DOHH2 (cell line): ENCODE measurements around the gene LRTM2.

Experiments used
- H3F3A ChIP-seq: fragments of 200-600 bp; sonication (generic), shearing (Covaris generic); 2 replicates; pipeline ENCODE4 v1.6.0; 2016; ENCODE audit warnings: antibody characterized with exemption, mild to moderate bottlenecking; ENCODE audit not compliant: control insufficient read depth, insufficient read depth
- H3K27ac ChIP-seq: fragments of 200-600 bp; sonication (generic); 2 replicates; pipeline ENCODE4 v1.5.1; 2014; ENCODE audit warnings: low read depth, mild to moderate bottlenecking, low read length, moderate library complexity
- H3K27me3 ChIP-seq: fragments of 200-600 bp; sonication (generic); 2 replicates; pipeline ENCODE4 v1.6.1; 2014; ENCODE audit warnings: mild to moderate bottlenecking, low read length, mixed read lengths; ENCODE audit not compliant: control insufficient read depth
- H3K36me3 ChIP-seq: fragments of 200-600 bp; sonication (generic); 2 replicates; pipeline ENCODE4 v1.6.1; 2014; ENCODE audit warnings: mild to moderate bottlenecking, low read length, moderate library complexity, mixed read lengths; ENCODE audit not compliant: control insufficient read depth
- H3K4me1 ChIP-seq: fragments of 200-600 bp; sonication (generic); 2 replicates; pipeline ENCODE4 v1.6.1; 2014; ENCODE audit warnings: mild to moderate bottlenecking, low read length, mixed read lengths; ENCODE audit not compliant: control insufficient read depth
- H3K4me2 ChIP-seq: fragments of 200-600 bp; sonication (generic); 2 replicates; pipeline ENCODE4 v1.6.0; 2014; ENCODE audit warnings: mild to moderate bottlenecking, low read length, moderate library complexity
- H3K4me3 ChIP-seq: fragments of 200-600 bp; sonication (generic); 2 replicates; pipeline ENCODE4 v1.5.1; 2014; ENCODE audit warnings: mild to moderate bottlenecking, low read length, mixed read lengths
- H3K79me2 ChIP-seq: fragments of 200-600 bp; sonication (generic); 2 replicates; pipeline ENCODE4 v1.6.1; 2014; ENCODE audit warnings: mild to moderate bottlenecking, low read length, mixed read lengths; ENCODE audit not compliant: control insufficient read depth
- H3K9me2 ChIP-seq: fragments of 200-600 bp; sonication (generic); replicated peaks from 2 replicates; pipeline ENCODE4 v1.6.1; 2014; ENCODE audit warnings: mild to moderate bottlenecking, low read length, mixed read lengths; ENCODE audit not compliant: control insufficient read depth
- H3K9me3 ChIP-seq: fragments of 200-600 bp; sonication (generic); 2 replicates; pipeline ENCODE4 v1.6.1; 2014; ENCODE audit warnings: antibody characterized with exemption, low read length, mixed read lengths; ENCODE audit not compliant: control insufficient read depth, insufficient read depth
- H4K20me1 ChIP-seq: fragments of 200-600 bp; sonication (generic); 2 replicates; pipeline ENCODE4 v1.6.0; 2014; ENCODE audit warnings: low read depth, mild to moderate bottlenecking, antibody characterized with exemption, low read length, moderate library complexity; ENCODE audit not compliant: control insufficient read depth, insufficient read depth
- EZH2phosphoT487 ChIP-seq: fragments of 200-600 bp; sonication (generic); IDR thresholded peaks from 2 replicates; pipeline ENCODE4 v1.6.1; 2017; ENCODE audit warnings: borderline replicate concordance, mild to moderate bottlenecking, antibody characterized with exemption, low read length, moderate library complexity, mixed read lengths
- TF ChIP-seq, protein P1 (sequence below): fragments of 200-600 bp; sonication (generic); IDR thresholded peaks from one replicate; pipeline ENCODE4 v1.5.1; 2014; ENCODE audit warnings: antibody characterized with exemption, mild to moderate bottlenecking, low read depth, low read length; ENCODE audit not compliant: poor library complexity, severe bottlenecking

LRTM2 gene

GRCh38 chr12:1879633-1880032 lies 59.3 kb downstream of the LRTM2 start:
- no peaks in the 10 kb centered on the region for H3K79me2 ChIP-seq
- H4K20me1 ChIP-seq: no peaks in the 10 kb centered on the region
- no peaks in the 10 kb centered on the region for H3K36me3 ChIP-seq
- no peak overlapping the region for H3K4me3 ChIP-seq
- no peaks in the 10 kb centered on the region for H3K9me2 ChIP-seq
- no peaks in the 10 kb centered on the region for H3K9me3 ChIP-seq
- no peak for TF ChIP-seq EZH2phosphoT487
- TF ChIP-seq, protein P1, sequence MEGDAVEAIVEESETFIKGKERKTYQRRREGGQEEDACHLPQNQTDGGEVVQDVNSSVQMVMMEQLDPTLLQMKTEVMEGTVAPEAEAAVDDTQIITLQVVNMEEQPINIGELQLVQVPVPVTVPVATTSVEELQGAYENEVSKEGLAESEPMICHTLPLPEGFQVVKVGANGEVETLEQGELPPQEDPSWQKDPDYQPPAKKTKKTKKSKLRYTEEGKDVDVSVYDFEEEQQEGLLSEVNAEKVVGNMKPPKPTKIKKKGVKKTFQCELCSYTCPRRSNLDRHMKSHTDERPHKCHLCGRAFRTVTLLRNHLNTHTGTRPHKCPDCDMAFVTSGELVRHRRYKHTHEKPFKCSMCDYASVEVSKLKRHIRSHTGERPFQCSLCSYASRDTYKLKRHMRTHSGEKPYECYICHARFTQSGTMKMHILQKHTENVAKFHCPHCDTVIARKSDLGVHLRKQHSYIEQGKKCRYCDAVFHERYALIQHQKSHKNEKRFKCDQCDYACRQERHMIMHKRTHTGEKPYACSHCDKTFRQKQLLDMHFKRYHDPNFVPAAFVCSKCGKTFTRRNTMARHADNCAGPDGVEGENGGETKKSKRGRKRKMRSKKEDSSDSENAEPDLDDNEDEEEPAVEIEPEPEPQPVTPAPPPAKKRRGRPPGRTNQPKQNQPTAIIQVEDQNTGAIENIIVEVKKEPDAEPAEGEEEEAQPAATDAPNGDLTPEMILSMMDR: no peak
- no peaks in the 10 kb centered on the region for H3K4me1 ChIP-seq
- H3K27me3 ChIP-seq: peaks cover 15% of the 10 kb centered on the region; the same call in 1 of the 2 replicates
- no peak overlapping the region for H3K27ac ChIP-seq
- no peaks in the 10 kb centered on the region for H3F3A ChIP-seq
- H3K4me2 ChIP-seq: no peak overlapping the region

DNA sequence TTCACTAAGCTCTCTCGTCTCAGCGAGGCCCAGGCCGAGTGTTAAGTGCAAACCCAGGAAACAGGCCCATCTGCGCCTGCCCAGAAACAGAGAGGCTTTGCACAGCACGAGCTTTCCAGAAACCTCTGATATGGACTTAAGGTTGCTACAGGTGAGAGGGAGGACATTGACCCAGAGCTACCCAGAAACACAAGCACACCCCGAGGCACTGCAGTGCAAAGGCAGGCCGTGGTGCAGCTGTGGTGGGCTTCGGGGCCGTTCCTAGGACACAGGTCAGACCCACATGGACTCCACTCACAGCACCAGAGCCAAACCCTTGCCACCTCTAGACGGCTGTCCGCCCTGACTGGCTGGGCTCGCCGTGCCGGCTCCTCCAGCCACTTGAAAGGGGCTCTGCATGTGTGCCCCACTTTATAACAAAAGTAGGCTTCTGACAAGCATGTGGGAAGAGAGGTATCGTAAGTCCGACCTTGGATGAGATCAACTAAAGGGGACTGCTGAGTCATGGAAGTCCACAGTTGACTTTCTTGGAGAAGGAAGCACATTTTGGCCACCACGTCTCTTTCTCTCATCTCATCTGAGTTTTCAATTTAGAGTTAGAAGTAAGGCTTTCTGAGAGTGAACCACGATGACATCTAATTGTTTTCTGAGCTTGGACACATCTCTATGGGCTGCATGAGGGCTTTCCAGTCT lies 59.9 kb downstream of the LRTM2 start:
- Histone ChIP-seq H3K27ac (no peak overlapping the region), H3F3A (no peaks in the 10 kb centered on the region), H3K9me3 (no peaks in the 10 kb centered on the region), H3K9me2 (no peaks in the 10 kb centered on the region), H3K4me2 (no peak overlapping the region), H3K27me3 (peaks cover 13% of the 10 kb centered on the region; the same call in 1 of the 2 replicates), H3K79me2 (no peaks in the 10 kb centered on the region), H3K4me3 (no peak overlapping the region), H3K36me3 (no peaks in the 10 kb centered on the region), H3K4me1 (no peaks in the 10 kb centered on the region), H4K20me1 (no peaks in the 10 kb centered on the region)
- TF ChIP-seq EZH2phosphoT487: no peak
- TF ChIP-seq, protein P1: no peak

DNA sequence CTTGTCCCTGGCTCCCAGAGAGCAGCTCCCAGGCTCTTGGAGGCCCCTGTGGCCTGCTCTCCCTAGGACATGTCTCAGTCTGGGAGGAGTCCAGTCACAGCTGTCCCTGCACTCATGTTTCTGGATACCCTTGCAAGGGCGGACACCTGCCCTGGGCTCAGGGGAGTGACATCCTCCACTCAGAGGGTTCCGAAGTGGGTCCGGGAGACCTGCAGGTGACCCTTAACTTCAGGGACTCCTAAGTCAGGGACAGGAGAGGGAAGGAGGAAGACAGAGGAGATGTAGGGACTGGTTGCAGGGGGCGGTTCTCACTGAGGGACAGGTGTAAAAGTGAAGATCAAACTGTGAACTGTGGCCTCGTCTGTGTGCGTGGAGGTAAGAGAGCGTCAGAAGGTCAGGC lies 60.5 kb downstream of the LRTM2 start:
- Histone ChIP-seq H3K4me3 (no peak overlapping the region), H3K27ac (no peak overlapping the region), H3K9me3 (no peaks in the 10 kb centered on the region), H3F3A (no peaks in the 10 kb centered on the region), H3K4me2 (no peak overlapping the region), H3K27me3 (peaks cover 7% of the 10 kb centered on the region; the same call in 1 of the 2 replicates), H3K4me1 (no peaks in the 10 kb centered on the region), H3K79me2 (no peaks in the 10 kb centered on the region), H3K36me3 (no peaks in the 10 kb centered on the region), H4K20me1 (no peaks in the 10 kb centered on the region), H3K9me2 (no peaks in the 10 kb centered on the region)
- TF ChIP-seq EZH2phosphoT487: no peak
- TF ChIP-seq, protein P1: no peak
